Activated CD4-positive, alpha-beta T cell treated with anti-CD3 and anti-CD28 coated beads, Interleukin-2, amount 50 U/mL, for 16 hours (primary cell): Measurements from ENCODE around the gene PARVA.
"Not testable (repeated sequence)": the region's sequence is repeated elsewhere in the genome, so short reads cannot be mapped to it uniquely, and the experiment has no call there.

ENCODE experiments used
- DNase-seq: peaks from one replicate; pipeline ENCODE4 v3.0.0-alpha.2; 2020

Gene PARVA, protein sequence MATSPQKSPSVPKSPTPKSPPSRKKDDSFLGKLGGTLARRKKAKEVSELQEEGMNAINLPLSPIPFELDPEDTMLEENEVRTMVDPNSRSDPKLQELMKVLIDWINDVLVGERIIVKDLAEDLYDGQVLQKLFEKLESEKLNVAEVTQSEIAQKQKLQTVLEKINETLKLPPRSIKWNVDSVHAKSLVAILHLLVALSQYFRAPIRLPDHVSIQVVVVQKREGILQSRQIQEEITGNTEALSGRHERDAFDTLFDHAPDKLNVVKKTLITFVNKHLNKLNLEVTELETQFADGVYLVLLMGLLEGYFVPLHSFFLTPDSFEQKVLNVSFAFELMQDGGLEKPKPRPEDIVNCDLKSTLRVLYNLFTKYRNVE

DNA sequence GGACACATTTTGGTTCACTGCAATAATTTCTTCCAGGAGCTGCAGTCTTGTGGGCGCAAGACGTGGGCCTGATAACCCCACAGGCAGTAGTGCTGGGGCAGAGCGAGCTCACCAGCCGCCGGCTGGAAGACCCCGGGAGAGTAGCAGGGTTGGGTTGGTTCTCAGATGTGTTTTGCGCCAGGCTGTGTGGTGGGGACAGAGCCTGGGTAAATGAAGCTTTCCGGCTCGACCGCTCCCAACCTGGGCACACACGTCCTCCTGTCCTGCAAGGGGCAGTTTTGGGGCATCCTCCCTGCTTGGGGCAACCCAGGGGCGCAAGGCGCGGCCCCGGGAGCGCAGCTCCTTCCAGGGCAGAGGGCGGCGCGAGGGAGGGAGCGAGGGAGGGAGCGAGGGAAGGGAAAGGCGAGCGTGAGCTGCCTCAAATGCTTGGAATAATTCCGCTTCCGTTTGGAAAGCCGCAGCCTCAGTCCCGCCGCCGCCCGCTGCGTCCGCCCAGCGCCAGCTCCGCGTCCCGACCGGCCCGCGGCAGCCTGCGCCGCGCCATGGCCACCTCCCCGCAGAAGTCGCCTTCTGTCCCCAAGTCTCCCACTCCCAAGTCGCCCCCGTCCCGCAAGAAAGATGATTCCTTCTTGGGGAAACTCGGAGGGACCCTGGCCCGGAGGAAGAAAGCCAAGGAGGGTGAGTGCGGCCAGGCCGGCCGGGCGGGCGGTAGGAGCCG, at the start of gene PARVA:
Gene PARVA (plus strand): TSS at position 466 of the 718 bp plus-strand sequence. CDS start 77 bp downstream, at position 543.
- DNase-seq, result no peak

DNA sequence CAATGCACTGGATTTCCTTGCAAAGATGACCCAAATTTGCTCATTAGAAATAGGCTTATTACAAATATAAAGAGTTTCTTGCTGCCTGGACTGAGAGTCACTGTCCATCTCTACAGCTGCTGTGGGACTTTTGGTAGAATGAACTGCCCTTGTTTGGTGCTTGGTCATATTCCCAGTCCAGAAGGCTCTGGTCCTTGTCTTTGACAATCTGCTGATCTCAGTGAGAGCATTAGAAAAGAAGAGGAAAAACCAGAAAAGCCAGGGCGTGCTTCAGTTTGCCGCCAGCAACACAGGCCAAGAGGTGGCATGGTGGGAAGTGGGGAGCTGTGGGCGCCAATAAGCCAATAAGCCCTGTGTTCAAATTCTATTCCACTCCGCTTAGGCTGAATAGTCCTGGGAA, 48.2 kb upstream of the PARVA start:
- no peak for DNase-seq

GRCh38 chr11:12329797-12330196, 47.6 kb upstream of the PARVA start:
- DNase-seq, result no peak

GRCh38 chr11:12330485-12331231, 46.7 kb upstream of the PARVA start:
- DNase-seq, result no peak

DNA sequence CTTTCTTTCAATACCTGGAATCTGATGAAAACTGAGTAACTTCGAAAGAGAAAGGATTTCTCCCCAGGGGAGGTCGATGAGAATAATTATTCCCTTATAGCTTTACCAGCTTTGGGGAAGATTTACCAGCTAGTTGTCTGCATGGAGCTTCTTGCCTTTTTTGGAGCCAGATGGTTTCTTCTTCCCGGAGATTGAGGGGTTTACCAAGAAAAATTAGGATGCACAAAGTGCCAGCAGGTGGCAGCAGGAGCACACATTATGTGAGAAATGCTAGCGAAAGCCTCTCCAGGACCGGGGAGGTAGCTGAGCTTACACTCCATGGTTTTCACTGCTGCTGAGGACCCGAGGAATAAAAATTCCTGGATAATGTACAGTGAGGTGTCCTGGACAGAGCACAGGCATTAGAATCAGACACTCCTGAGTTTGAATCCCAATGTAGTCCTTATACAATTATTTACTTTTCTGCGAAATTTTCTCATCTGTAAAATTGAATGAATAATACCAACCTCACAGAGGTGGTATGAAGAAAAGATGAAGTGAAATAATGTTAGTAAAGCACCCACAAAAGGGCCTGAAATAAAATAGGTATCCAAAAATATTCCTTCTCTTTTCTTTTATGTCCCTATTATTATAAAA, 46.0 kb upstream of the PARVA start:
- peak; percentile 65 for DNase-seq

GRCh38 chr11:12343526-12343925, 33.8 kb upstream of the PARVA start:
- no peak for DNase-seq

- no peak for DNase-seq
Observed at GRCh38 chr11:12353534-12353933, 23.8 kb upstream of the PARVA start.

GRCh38 chr11:12354750-12355545, 22.4 kb upstream of the PARVA start:
- DNase-seq, result no peak

DNA sequence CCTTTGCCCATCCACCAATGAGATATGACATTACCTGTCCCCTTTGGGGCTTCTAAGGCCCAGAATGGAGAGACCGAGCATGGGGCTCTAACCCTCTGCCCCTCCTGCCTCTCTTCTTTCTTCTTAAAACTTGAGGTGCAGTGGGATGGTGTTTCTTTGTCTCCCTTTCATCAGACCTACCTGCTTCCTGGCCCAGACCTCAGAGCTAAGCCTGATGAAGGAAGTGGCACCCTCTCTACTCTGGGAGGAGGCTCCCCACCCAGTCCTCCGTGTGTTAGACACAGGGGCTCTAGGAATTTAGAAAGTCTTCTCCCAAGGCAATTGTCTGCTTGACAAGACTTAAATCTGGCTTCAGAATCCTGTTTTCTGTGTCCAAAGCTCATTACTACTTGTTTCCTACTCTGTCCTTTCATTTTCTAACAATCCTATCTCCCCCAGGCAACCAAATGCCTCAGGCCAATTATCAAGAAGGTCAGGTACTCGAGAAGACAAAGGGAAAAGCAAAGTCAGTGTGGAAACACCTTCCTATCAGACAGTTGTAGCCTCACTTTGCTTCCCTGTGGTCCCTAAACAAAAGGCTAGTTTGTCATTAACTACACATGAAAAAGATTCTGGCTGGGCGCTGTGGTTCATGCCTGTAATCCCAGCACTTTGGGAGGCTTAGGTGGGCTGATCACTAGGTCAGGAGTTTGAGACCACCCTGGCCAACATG, 20.3 kb upstream of the PARVA start:
- no peak for DNase-seq

GRCh38 chr11:12357697-12358096, 19.7 kb upstream of the PARVA start:
- not testable (repeated sequence) for DNase-seq

- no peak for DNase-seq
Observed at GRCh38 chr11:12358302-12359188, 18.8 kb upstream of the PARVA start.

DNA sequence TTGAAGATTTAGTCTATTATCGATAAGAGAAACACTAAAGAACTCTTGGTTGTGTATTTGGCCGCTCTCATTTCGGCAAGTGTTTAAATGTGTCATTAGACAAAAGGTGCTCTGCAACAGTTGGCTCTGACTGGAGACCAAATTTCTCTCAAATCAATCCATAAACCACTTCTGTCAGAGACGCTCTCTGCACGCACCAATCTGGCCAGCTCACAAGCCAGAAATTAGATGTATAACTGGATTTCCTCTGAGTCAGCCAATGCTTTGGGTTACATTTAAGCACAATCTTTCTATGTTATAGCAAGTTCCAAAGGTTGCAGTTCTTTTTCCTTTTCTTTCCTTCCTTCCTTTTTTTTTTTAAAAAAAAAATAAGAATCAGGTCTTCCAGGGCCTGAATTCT, 17.6 kb upstream of the PARVA start:
- DNase-seq, result no peak

GRCh38 chr11:12361682-12362081, 15.7 kb upstream of the PARVA start:
- no peak for DNase-seq

- DNase-seq, result no peak
Observed at GRCh38 chr11:12362857-12363256, 14.5 kb upstream of the PARVA start.

DNA sequence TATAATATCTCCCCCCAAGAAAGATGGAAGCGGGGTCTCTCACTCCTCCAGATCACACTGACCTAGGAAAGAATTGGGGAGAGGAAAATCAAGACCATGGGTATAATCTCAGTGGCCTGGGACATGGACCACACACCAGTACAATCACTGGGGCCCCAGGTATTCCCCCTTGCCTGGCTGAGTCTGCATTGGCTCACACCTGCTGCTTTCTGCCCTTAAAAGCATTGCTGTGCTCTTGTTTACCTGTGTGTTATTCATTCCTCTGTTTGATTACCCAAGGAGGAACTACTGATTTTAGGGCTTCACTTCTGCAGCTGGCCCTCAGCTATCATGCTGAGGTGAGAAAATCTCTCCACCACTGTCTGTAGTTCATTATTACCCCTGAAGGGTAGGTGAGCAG, 14.0 kb upstream of the PARVA start:
- DNase-seq, result no peak

GRCh38 chr11:12365965-12366575, 11.3 kb upstream of the PARVA start:
- not testable (repeated sequence) for DNase-seq

DNA sequence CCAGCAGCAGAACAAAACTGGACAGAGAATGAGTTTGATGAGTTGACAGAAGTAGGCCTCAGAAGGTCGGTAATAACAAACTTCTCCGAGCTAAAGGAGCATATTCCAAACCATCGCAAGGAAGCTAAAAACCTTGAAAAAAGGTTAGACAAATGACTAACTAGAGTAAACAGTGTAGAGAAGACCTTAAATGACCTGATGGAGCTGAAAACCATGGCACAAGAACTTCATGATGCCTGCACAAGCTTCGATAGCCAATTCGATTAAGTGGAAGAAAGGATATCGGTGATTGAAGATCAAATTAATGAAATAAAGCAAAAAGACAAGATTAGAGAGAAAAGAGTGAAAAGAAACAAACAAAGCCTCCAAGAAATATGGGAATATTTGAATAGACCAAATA, 10.3 kb upstream of the PARVA start:
- DNase-seq, result not testable (repeated sequence)

GRCh38 chr11:12372111-12372510, 5.3 kb upstream of the PARVA start:
- no peak for DNase-seq

DNA sequence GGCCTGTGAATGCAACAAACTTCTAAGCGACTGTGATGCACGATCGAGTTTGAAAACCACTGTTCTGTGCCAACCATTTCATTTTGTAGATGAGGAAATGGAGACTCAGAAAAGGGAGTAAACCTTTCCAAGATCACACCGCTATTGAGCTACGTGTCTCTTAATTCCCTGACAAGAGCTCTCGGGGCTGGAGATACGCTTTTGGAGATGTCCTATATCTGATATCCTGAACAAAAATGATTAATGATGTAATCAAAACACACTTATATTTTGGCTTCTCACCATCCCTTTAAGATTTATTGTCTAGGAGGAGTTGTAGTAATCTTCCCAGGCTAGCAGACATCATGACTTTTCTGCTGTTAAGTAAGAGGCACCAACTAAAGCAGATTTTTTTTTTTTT, 1.7 kb upstream of the PARVA start:
- no peak for DNase-seq
